AG08395 (cell line): ENCODE measurements around the gene AHR.
"Not testable (repeated sequence)": the region's sequence is repeated elsewhere in the genome, so short reads cannot be mapped to it uniquely, and the experiment has no call there.

Experiments used
- DNase-seq: peaks from one replicate; pipeline ENCODE4 v3.0.0; 2012; ENCODE audit warnings: mixed read lengths, low spot score

Gene AHR

DNA sequence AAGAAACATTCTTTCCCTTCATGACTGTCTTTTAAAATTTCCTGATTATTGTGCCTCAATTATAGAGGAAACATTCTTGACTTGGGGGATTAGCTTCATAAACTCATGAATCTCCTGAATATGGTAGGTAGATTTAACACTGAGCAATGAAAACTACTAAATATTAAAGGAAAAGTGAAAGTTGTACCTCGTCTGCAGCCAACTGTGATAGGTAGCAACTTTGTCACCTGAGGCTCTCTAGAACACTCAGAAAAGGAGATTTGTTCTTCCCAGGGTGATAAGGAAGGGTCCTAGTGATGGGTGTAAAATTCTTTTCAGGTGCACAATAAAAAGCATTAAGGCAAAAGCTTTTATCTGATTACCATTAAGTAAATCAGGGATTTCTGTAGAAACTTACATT, 78.1 kb downstream of the AHR start:
- no peak for DNase-seq

DNA sequence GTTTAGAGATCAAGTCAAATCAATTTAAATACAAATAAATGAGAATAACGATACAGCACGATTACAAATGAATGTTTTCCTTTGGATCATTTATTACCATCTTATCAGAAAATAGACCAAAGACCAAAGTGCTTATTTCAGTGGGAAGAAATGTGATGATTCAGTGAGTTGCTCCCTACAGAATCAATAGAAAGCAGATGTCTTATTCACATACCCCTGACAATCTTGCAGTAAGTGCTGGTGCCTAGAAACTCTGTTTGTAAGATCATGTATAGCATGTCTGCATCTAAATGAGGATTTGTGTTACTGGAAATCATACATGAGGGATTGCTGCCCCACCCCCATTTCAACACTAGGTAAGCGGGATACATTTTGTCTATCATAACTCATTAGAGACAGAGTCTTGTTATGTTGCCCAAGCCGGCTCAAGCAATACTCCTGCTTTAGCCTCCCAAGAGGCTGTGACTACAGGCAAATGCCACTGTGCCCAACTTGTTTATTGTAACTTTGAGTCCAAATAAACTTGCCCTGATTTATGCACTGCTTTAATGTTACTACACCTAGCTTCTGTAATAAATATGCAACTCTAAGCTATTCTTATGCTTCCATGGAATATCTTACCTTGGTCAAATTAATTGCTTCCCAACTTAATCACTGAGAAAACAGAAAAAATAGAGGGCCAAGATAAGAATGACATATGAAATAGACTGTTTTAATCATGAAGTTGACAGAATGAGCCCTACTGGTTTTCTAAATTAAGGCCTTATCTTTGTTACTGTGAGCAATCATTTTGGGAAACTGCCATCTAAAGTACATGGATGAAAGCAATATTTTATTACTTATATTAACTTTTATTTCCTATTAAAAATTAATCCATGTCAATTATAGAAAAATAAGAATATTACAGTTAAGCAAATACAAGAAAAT, 82.5 kb downstream of the AHR start:
- DNase-seq = no peak

GRCh38 chr7:17382408-17383354, 84.2 kb downstream of the AHR start:
- not testable (repeated sequence) for DNase-seq

DNA sequence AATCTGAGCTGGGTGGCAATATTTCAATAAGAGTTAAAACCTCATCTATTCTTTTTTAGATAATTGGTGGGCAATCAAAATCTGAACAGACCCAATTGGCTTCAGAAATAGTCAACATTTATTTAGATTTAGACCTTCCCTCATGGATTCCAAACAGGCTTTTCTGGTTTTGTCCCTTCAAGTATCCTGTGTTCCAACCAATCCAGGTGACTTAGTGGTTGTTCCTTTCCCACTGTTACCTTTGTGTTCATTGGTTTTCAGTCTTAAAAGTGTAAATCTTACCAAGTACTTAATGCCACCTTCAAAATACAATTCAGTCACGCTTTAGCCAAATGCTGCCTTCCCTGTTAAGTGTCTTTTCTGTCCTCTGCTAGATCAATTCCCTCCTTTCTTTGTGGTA, 85.9 kb downstream of the AHR start:
- DNase-seq = no peak

- DNase-seq = no peak
Observed at GRCh38 chr7:17385612-17386011, 87.2 kb downstream of the AHR start.

- no peak for DNase-seq
Observed at GRCh38 chr7:17390392-17390791, 91.9 kb downstream of the AHR start.

DNA sequence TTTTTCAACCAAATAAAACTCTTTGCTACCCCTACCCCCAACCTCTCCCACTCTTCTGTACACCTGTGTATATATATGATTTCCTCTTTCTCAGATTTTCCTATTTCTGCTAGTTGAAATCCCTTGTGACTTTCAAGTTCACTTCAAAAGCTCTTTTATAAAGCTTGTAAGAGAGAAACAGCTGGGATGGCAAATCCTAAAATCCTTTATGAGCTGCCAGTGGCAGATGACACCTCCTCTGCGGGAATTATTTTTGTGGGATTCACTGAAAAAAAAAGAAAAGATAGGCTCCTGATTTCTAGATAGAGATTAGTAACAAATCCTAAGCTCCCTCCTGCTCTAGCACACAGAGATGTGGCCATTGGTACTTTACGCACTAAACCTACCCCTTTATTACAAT, 92.9 kb downstream of the AHR start:
- no peak for DNase-seq

DNA sequence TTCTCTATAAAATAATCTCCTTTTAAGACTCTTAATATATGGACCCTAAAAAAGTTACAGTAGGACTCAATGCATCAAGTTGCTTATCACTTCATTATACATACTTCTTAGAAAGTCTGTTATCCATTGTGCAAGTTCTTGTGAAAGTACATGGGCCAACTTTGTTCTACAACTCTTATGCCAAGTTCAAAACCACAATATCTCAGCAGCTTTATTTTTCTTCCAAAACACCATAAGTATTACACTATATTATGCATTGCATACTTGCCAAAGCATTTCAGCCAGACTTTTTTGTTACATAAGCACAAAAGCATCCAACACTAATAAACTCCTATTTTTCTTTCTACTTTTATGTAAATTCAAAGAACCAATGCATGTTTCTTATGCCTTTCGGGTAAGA, 94.4 kb downstream of the AHR start:
- peak; percentile 50 for DNase-seq

- not testable (repeated sequence) for DNase-seq
Observed at GRCh38 chr7:17394563-17394962, 96.1 kb downstream of the AHR start.
